ENCODE results near the gene SLC4A11.

DNA sequence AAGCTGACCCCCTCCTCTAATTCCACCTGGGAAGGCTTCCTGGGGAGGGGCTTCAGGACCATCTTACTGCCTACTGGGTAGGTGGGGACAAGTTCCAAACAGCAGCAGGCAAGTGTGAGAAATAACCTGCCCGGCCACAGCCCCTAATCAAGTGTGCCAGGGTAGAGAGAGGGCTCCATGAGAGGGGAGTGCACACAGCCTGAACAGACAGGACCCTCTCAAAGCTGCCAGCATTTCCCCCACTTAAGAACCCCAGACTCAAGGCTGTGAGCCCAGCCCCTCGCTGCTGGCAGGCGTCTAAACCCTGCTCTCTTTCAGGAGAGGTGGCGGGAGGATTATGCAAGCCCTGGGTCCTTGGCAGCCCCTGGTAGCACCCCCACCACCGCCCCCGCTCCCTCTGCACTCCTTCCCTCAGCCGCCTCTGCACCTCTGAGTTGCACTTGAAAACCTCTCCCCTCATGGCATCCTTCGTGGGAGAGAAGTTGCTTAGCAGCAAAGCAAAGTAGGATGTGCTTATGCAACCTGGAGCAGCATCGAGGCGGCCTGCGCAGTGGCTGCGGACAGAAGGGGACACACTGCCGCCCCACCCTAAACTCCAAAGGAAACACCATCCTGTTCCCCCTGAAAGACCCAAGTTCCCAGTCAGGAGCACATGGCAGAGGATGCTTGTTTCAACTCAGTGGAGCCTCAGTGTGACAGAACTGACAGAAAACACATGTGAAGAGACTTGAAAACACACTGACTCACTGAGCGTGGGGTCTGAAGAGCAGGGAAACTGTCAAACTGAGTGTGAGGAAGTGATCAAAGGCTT, 45.0 kb downstream of the SLC4A11 start:
- TF ChIP-seq, protein P1, sequence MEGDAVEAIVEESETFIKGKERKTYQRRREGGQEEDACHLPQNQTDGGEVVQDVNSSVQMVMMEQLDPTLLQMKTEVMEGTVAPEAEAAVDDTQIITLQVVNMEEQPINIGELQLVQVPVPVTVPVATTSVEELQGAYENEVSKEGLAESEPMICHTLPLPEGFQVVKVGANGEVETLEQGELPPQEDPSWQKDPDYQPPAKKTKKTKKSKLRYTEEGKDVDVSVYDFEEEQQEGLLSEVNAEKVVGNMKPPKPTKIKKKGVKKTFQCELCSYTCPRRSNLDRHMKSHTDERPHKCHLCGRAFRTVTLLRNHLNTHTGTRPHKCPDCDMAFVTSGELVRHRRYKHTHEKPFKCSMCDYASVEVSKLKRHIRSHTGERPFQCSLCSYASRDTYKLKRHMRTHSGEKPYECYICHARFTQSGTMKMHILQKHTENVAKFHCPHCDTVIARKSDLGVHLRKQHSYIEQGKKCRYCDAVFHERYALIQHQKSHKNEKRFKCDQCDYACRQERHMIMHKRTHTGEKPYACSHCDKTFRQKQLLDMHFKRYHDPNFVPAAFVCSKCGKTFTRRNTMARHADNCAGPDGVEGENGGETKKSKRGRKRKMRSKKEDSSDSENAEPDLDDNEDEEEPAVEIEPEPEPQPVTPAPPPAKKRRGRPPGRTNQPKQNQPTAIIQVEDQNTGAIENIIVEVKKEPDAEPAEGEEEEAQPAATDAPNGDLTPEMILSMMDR (IDR thresholded peaks at IDR 0.05) = no peak
- TF ChIP-seq POLR2A (IDR thresholded peaks at IDR 0.05) = no peak
